ENCODE data around the gene NBAS. TPM values are rescaled to one million over a fixed set of nuclear protein-coding genes. Genes with fewer than 3 reads are reported as not detected.
A peak's percentile ranks its signal among the peaks of the same experiment; 100 is the strongest.

Gene NBAS
- total and polyA plus RNA-seq, 10 of the 15 experiments (the other 5 are each of a cell fraction or from before 2014, with no cell fraction given) = 4.3 to 32.7 (median 20.8) TPM

DNA sequence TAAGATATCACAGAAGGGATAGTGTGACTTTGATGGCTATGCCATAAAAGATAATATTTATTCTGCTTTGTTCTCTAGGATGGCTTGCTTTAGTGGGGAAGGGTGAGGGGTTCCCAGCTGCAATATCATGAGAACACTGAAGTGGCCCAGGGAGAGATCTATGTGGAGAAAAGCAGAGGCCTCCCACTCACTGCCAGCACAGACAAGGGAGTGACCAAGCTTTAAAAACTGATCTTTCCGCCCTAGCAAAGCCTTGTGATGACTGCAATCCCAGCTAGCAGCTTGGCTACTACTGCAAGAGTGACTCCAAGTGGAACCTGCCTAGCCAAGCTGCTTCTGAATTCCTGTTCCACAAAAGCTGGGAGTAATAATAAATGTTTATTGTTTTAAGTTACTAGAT, 22.7 kb upstream of the NBAS start (continued):
- TF ChIP-seq, protein P1, sequence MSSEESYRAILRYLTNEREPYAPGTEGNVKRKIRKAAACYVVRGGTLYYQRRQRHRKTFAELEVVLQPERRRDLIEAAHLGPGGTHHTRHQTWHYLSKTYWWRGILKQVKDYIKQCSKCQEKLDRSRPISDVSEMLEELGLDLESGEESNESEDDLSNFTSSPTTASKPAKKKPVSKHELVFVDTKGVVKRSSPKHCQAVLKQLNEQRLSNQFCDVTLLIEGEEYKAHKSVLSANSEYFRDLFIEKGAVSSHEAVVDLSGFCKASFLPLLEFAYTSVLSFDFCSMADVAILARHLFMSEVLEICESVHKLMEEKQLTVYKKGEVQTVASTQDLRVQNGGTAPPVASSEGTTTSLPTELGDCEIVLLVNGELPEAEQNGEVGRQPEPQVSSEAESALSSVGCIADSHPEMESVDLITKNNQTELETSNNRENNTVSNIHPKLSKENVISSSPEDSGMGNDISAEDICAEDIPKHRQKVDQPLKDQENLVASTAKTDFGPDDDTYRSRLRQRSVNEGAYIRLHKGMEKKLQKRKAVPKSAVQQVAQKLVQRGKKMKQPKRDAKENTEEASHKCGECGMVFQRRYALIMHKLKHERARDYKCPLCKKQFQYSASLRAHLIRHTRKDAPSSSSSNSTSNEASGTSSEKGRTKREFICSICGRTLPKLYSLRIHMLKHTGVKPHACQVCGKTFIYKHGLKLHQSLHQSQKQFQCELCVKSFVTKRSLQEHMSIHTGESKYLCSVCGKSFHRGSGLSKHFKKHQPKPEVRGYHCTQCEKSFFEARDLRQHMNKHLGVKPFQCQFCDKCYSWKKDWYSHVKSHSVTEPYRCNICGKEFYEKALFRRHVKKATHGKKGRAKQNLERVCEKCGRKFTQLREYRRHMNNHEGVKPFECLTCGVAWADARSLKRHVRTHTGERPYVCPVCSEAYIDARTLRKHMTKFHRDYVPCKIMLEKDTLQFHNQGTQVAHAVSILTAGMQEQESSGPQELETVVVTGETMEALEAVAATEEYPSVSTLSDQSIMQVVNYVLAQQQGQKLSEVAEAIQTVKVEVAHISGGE (CRISPR knock-in tag; IDR thresholded peaks at IDR 0.05) = no peak
- TF ChIP-seq MTA3 (IDR thresholded peaks at IDR 0.05; ENCODE audit: borderline replicate concordance, low read length) (no peak), KAT2A (conservative IDR thresholded peaks at IDR 0.05; ENCODE audit: control insufficient read depth, low read depth, low read length) (no peak)

DNA sequence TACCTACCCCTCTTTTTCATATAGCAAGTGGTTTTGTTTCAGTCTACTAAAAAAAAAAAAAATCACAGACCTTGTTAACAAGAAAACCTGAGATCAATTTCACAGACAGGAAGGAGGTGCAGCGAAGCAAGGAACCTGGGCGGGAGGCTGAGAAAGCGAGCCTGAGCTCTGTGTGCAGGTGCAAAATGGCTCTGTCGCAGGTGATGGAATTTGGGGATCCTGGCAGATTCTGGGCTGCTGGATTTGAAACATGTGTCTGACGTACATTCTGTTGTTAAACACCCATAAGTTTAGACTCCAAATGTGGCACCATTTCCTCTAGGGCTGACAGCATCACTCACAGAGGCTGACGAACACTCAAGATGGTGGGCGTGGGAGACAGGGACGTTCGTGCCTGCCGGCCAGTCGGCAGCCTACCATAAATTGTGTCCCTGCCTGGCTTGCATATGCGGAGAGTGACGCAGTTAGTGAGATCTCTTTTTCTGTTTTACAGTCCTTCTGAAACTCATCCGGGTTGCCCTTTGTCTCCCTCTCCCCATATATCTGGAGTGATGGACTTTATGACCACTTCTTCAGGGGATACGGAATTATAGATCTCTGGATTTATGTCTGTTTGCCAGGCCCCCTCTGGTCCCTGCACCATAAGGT, 21.7 kb upstream of the NBAS start:
- in situ Hi-C loops (cut with MboI) = loop anchor here (5.0 kb wide), 1 partner anchor 681 kb away; no protein-coding TSS in a partner anchor
- TF ChIP-seq, protein P2, sequence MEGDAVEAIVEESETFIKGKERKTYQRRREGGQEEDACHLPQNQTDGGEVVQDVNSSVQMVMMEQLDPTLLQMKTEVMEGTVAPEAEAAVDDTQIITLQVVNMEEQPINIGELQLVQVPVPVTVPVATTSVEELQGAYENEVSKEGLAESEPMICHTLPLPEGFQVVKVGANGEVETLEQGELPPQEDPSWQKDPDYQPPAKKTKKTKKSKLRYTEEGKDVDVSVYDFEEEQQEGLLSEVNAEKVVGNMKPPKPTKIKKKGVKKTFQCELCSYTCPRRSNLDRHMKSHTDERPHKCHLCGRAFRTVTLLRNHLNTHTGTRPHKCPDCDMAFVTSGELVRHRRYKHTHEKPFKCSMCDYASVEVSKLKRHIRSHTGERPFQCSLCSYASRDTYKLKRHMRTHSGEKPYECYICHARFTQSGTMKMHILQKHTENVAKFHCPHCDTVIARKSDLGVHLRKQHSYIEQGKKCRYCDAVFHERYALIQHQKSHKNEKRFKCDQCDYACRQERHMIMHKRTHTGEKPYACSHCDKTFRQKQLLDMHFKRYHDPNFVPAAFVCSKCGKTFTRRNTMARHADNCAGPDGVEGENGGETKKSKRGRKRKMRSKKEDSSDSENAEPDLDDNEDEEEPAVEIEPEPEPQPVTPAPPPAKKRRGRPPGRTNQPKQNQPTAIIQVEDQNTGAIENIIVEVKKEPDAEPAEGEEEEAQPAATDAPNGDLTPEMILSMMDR (IDR thresholded peaks at IDR 0.05 in 2 of 3, conservative IDR thresholded peaks at IDR 0.05 in 1 of 3; ENCODE audit: control insufficient read depth in 2 of 3, extremely low read depth in 1 of 3, insufficient read depth in 1 of 3, low read depth in 3 of 3, low read length in 3 of 3) = no peak
- TF ChIP-seq, protein P3, sequence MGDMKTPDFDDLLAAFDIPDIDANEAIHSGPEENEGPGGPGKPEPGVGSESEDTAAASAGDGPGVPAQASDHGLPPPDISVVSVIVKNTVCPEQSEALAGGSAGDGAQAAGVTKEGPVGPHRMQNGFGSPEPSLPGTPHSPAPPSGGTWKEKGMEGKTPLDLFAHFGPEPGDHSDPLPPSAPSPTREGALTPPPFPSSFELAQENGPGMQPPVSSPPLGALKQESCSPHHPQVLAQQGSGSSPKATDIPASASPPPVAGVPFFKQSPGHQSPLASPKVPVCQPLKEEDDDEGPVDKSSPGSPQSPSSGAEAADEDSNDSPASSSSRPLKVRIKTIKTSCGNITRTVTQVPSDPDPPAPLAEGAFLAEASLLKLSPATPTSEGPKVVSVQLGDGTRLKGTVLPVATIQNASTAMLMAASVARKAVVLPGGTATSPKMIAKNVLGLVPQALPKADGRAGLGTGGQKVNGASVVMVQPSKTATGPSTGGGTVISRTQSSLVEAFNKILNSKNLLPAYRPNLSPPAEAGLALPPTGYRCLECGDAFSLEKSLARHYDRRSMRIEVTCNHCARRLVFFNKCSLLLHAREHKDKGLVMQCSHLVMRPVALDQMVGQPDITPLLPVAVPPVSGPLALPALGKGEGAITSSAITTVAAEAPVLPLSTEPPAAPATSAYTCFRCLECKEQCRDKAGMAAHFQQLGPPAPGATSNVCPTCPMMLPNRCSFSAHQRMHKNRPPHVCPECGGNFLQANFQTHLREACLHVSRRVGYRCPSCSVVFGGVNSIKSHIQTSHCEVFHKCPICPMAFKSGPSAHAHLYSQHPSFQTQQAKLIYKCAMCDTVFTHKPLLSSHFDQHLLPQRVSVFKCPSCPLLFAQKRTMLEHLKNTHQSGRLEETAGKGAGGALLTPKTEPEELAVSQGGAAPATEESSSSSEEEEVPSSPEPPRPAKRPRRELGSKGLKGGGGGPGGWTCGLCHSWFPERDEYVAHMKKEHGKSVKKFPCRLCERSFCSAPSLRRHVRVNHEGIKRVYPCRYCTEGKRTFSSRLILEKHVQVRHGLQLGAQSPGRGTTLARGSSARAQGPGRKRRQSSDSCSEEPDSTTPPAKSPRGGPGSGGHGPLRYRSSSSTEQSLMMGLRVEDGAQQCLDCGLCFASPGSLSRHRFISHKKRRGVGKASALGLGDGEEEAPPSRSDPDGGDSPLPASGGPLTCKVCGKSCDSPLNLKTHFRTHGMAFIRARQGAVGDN (IDR thresholded peaks at IDR 0.05) = no peak
- TF ChIP-seq, protein P4, sequence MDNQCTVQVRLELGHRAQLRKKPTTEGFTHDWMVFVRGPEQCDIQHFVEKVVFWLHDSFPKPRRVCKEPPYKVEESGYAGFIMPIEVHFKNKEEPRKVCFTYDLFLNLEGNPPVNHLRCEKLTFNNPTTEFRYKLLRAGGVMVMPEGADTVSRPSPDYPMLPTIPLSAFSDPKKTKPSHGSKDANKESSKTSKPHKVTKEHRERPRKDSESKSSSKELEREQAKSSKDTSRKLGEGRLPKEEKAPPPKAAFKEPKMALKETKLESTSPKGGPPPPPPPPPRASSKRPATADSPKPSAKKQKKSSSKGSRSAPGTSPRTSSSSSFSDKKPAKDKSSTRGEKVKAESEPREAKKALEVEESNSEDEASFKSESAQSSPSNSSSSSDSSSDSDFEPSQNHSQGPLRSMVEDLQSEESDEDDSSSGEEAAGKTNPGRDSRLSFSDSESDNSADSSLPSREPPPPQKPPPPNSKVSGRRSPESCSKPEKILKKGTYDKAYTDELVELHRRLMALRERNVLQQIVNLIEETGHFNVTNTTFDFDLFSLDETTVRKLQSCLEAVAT (IDR thresholded peaks at IDR 0.05) = no peak
- TF ChIP-seq, protein P5, sequence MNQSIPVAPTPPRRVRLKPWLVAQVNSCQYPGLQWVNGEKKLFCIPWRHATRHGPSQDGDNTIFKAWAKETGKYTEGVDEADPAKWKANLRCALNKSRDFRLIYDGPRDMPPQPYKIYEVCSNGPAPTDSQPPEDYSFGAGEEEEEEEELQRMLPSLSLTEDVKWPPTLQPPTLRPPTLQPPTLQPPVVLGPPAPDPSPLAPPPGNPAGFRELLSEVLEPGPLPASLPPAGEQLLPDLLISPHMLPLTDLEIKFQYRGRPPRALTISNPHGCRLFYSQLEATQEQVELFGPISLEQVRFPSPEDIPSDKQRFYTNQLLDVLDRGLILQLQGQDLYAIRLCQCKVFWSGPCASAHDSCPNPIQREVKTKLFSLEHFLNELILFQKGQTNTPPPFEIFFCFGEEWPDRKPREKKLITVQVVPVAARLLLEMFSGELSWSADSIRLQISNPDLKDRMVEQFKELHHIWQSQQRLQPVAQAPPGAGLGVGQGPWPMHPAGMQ (IDR thresholded peaks at IDR 0.05; ENCODE audit: borderline replicate concordance) = no peak

More for the DNA sequence above, 21.7 kb upstream of the NBAS start:
- H2AFZ ChIP-seq (ENCODE audit: control insufficient read depth, low read depth, low read length) = peak overlapping the region; percentile 10; the same call in 1 of the 2 replicates
- ATAC-seq (peak; percentile 42; the same call in 1 of the 3 replicates), DNase-seq (ENCODE audit: low read depth, low spot score) (no peak), FAIRE-seq (no peak)
- H4K20me1 ChIP-seq (ENCODE audit: control insufficient read depth, insufficient read depth) = no peaks in the 10 kb centered on the region
- POLR2A ChIA-PET = no interaction called here
- WGBS (ENCODE audit: insufficient coverage, insufficient replicate concordance, low lambda C conversion rate, missing lambda C conversion rate) = 47% methylated on average over 15 of the region's 15 CpGs
- intact Hi-C loops (cut with micrococcal nuclease; ENCODE audit: unreplicated experiment) = no loop called here
- H3K9ac ChIP-seq (ENCODE audit: control insufficient read depth, insufficient read depth, low read length) = no peak overlapping the region
- no peaks in the 10 kb centered on the region for H3K27me3 ChIP-seq (replicated peaks in 1 of 2; ENCODE audit: control insufficient read depth in 2 of 2, insufficient read depth in 2 of 2, low read length in 1 of 2)
- no peaks in the 10 kb centered on the region for H3K9me3 ChIP-seq (replicated peaks; ENCODE audit: control insufficient read depth, insufficient read depth, low read length)
- BruUV-seq (replicated peaks) = no TSS peak
- H3K27ac ChIP-seq (ENCODE audit: control insufficient read depth, insufficient read depth) = no peak overlapping the region
- H3K36me3 ChIP-seq (ENCODE audit: control insufficient read depth in 2 of 2, insufficient read depth in 2 of 2, low read length in 1 of 2) = no peaks in the 10 kb centered on the region
- SMC1A ChIA-PET (ENCODE audit: uncharacterized antibody, unreplicated experiment) = no interaction called here
- no peaks in the 10 kb centered on the region for H3K79me2 ChIP-seq (ENCODE audit: control insufficient read depth, insufficient read depth, low read length)
- no peaks in the 10 kb centered on the region; the same call in 1 of the 2 replicates for H3K4me1 ChIP-seq (ENCODE audit: control insufficient read depth, insufficient read depth, low read length)
- no peak overlapping the region for H3K4me2 ChIP-seq (ENCODE audit: control insufficient read depth, insufficient read depth)
- RAD21 ChIA-PET (ENCODE audit: unreplicated experiment) = no interaction called here
- CTCF ChIA-PET = interaction anchor here (0.6 kb wide), 1 partner anchor 61 kb away, joined by 4 read pairs; no protein-coding TSS in a partner anchor
- no peak overlapping the region for H3K4me3 ChIP-seq

Data from GM12878 (cell line).